Measurements from ENCODE around the gene TRAPPC2.

TRAPPC2 gene

GRCh38 chrX:13734278-13735172, at the start of gene TRAPPC2, which contains the start of gene OFD1:
TSS of gene TRAPPC2 (minus strand) at chrX:13734620. CDS start at chrX:13719963, 14,657 bp downstream.
TSS of gene OFD1 (plus strand) at chrX:13734748. CDS start at chrX:13735072, 324 bp downstream.
- DNase-seq (ENCODE audit: low read depth), result peak; percentile 81

DNA sequence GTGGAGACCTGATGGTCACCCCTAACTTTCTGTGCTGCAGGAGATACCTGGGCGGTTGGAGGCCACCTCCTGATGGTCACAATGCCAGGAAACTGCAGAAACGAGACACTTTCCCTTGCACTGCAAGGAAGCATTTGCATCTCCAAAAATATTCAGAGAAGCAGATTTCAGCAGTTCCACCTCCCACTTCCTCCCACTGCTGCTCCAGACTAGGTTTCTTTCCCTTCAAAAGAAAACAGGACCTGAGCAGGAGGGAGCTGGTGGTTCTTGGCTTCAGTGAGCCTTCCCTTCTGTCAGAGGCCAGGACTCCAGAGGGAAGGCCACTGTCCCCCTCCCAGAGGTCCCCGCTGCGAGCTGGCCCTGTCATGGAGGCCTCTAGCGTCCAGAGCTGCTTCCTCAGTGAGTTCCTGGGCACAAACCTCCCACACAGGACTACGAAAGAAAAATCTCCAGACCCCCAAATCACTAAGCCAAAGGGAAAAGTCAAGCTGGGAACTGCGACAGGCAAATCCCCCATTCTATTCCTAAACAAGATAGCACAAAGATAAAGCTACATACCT, 46.5 kb upstream of the TRAPPC2 start:
- DNase-seq (ENCODE audit: low read depth), result no peak

DNA sequence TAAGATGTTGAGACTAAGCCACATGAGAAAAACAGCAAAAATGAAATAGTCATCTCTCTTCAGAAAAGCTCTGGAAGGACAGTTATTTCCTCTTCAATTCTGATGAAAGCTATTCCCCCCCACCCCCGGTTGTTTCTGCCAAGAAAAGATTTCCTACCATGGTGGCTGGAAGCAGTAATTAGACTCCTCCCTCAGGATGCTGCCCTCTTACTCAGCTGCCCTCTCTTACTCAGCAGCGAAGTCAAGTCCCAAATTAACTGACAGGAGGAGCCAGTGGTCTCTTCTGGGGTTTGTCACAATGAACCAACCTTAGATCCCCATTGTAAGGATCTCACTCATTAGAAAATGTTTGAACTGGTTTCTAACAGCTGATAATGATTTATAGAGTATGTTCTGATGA, 44.5 kb upstream of the TRAPPC2 start:
- DNase-seq (ENCODE audit: low read depth), result no peak

DNA sequence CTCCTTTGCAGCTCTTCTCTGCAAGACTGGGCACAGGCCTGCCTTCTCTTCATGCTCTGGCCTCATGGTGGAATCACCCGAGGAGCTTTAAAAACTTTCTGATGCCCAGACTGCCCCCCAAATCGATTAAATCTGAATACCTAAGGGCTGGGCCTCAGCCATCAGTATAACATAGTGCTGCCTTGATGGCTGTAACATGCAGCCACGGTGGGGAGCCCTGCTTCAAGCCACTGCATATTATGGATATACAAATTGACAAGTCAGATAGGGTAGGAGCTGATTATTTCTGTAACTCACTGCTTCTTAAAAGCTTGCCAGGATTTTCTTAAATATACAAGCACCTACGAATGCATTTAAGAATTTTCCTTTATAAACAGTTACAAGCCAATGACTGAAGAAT, 42.0 kb upstream of the TRAPPC2 start:
- no peak for DNase-seq (ENCODE audit: low read depth)

GRCh38 chrX:13775837-13776236, 41.4 kb upstream of the TRAPPC2 start:
- DNase-seq (ENCODE audit: low read depth), result no peak

GRCh38 chrX:13774696-13775095, 40.3 kb upstream of the TRAPPC2 start:
- DNase-seq (ENCODE audit: low read depth), result no peak

- DNase-seq (ENCODE audit: low read depth), result no peak
Observed at GRCh38 chrX:13770013-13770535, 35.7 kb upstream of the TRAPPC2 start.

- no peak for DNase-seq (ENCODE audit: low read depth)
Observed at GRCh38 chrX:13768939-13769338, 34.5 kb upstream of the TRAPPC2 start.

- DNase-seq (ENCODE audit: low read depth), result no peak
Observed at GRCh38 chrX:13764765-13765164, 30.3 kb upstream of the TRAPPC2 start.

- DNase-seq (ENCODE audit: low read depth), result no peak
Observed at GRCh38 chrX:13764281-13764680, 29.9 kb upstream of the TRAPPC2 start.

DNA sequence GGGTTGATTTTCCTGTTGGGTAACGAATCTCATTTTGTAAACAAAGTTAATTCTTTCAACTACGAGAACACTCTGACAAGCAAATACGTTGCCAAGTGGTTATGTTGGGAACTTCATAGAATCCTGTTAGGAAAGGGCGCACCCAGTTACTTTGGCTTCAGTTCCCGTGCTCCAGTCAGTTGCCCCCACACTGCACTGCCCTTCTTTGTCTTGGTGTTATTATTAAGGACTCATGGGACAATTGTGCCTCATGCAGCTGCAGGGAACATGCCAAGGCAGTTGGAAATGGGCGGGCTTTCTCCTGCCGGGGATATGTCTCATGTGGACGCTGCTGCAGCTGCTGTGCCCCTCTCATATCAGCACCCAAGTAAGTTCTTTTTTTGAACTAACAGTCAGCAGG, 29.1 kb upstream of the TRAPPC2 start:
- no peak for DNase-seq (ENCODE audit: low read depth)

GRCh38 chrX:13761606-13762414, 27.4 kb upstream of the TRAPPC2 start:
- no peak for DNase-seq (ENCODE audit: low read depth)

- no peak for DNase-seq (ENCODE audit: low read depth)
Observed at GRCh38 chrX:13760426-13760825, 26.0 kb upstream of the TRAPPC2 start.

DNA sequence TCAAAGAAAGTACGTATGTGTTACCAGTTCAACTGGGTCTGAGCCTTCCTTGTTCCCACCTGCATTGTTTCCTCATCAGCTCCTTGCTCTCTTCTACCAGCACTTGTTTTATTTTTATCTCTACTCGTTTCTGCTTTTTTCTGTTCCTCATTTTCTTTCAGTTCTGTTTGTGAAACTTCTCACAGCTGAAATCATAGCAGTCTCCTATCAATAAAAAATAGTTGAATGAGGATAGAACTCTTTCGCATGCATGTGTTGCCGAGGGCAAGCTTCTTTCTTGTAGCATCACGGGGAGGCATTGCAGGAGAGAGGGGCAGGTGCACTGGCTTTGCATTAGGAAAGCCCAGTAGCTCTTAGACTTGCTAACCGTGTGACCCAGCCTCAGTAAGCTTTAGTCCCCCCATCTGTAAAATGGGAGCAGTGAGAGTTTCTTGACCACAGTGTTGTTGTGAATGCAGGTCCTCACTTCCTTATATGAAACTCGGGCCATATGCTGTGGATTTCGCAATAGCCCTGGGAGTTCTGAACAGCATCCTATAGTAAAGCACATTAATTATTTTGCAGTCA, 24.8 kb upstream of the TRAPPC2 start:
- no peak for DNase-seq (ENCODE audit: low read depth)

DNA sequence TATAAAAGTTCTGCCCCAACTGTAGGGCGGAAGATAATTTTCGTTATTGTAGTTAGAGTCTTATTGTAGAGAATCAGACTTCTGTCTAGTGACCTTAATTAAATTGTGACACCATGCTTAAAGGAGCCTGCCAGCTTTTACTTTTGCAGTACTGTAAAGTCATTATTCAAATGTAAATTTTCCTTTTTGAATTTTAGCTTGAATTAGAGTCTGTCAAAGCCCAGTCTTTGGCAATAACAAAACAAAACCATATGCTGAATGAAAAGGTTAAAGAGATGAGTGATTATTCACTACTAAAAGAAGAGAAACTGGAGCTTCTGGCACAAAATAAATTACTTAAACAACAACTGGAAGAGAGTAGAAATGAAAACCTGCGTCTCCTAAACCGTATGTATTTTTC, 22.0 kb upstream of the TRAPPC2 start:
- DNase-seq (ENCODE audit: low read depth), result no peak

DNA sequence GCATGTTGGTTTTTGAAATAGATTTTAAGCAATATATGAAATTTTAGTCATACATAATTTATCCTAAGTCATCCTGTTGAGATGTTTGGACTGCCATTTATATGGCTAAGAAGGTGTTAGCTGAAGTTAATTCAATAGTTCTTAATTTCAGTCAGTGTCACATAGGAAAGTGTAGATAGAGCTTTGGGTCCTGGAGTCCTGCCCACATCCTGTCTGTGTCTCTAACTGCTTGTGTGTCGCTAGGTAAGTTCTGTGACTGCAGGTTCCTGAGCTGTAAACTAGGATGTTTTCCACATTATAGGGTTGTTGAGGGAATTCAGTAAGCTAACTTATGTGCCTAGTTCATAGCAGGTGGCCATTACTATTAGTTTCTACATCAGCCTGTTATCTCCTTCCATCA, 20.8 kb upstream of the TRAPPC2 start:
- DNase-seq (ENCODE audit: low read depth), result no peak

DNA sequence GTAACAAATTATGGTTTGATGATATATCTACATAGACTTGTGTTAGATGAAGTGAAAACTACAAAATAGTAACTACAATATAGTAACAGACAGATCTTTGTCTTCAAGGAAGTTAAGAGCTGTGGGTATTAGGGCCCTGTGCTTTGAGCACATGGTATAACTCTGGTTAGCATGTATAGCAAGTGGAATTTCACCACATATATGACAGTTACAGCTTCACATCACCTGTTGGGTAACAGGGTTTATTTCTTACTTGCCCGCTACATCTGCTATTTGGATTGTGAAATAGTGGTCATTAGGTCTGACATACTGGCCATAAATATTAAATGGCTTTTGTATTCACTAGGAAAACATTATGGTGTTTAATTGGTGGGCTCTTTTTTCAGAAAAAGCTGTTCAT, 20.3 kb upstream of the TRAPPC2 start:
- DNase-seq (ENCODE audit: low read depth), result no peak

- DNase-seq (ENCODE audit: low read depth), result no peak
Observed at GRCh38 chrX:13752646-13753045, 18.2 kb upstream of the TRAPPC2 start.

DNA sequence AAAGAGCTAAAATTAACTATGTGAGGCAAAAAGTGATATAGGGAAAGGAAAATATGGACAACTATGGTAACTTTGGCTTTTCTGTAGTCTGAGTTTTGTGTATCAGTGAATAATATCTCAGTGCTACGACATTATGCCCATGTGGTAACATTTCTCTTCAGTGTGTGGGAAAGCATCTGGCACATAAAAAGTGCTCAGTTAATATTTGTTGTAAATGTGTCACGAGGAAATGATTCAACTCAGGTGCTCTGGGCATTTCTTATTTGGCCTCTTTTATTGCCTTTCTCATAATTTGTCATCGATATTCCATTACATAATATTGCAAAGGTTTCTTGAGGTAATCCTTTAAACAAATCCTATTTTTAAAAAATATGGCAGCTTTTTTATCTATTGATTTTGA, 17.7 kb upstream of the TRAPPC2 start:
- no peak for DNase-seq (ENCODE audit: low read depth)

GRCh38 chrX:13750812-13751211, 16.4 kb upstream of the TRAPPC2 start:
- DNase-seq (ENCODE audit: low read depth), result no peak

DNA sequence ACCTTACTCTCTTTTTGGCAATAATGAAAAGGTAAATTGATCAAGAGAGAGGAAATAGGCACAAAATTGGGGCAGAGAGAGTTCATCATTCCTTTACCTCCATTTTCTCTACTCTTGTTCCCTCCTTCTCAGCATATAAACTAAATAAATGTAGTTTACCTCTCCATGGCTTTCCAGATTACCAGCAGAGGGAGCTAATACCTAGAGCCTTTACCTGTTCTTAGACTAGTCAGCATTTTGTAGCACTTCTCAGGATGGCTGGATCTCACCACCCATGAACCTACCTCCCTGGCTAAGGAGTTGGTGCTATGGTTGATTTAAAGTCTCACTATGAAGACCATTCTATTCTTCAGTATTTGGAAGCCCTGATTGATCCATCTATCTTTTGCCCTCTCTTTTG, 15.8 kb upstream of the TRAPPC2 start:
- DNase-seq (ENCODE audit: low read depth), result no peak

- no peak for DNase-seq (ENCODE audit: low read depth)
Observed at GRCh38 chrX:13748486-13748885, 14.1 kb upstream of the TRAPPC2 start.

Measured in stimulated activated CD8-positive, alpha-beta memory T cell treated with anti-CD3 and anti-CD28 coated beads, Interleukin-12 subunit alpha, Interleukin-12 subunit beta, amount 100 ng/mL, for 4 hours (primary cell).